WERI-Rb-1 (cell line): ENCODE measurements around the gene CLRN3.

Experiments used
- DNase-seq: peaks from one replicate; pipeline ENCODE4 v3.0.0-alpha.2; 2020
- H3K27ac ChIP-seq: fragments of 250-450 bp; sonication (Bioruptor Pico); 2 replicates; pipeline ENCODE4 v1.5.1; 2020; ENCODE audit warnings: mild to moderate bottlenecking, moderate library complexity
- H3K27me3 ChIP-seq: fragments of 250-450 bp; sonication (Bioruptor Pico); 2 replicates; pipeline ENCODE4 v1.5.1; 2021; ENCODE audit warnings: mild to moderate bottlenecking, low read depth, moderate library complexity; ENCODE audit not compliant: insufficient read depth, severe bottlenecking
- H3K36me3 ChIP-seq: fragments of 250-450 bp; sonication (Bioruptor Pico); 2 replicates; pipeline ENCODE4 v1.5.1; 2020; ENCODE audit warnings: mild to moderate bottlenecking, moderate library complexity
- H3K4me3 ChIP-seq: 2 replicates; pipeline ENCODE4 v1.5.1; 2011; ENCODE audit warnings: low read depth, mild to moderate bottlenecking, control low read depth, low read length
- H3K9me3 ChIP-seq: fragments of 250-450 bp; sonication (Bioruptor Pico); 2 replicates; pipeline ENCODE4 v1.5.1; 2021; ENCODE audit warnings: mild to moderate bottlenecking, moderate library complexity; ENCODE audit not compliant: severe bottlenecking
- TF ChIP-seq, protein P1 (sequence below): IDR thresholded peaks from 2 replicates; pipeline ENCODE4 v1.5.1; 2011; ENCODE audit warnings: low read depth, mild to moderate bottlenecking, control low read depth, inconsistent platforms, low read length

Gene CLRN3

DNA sequence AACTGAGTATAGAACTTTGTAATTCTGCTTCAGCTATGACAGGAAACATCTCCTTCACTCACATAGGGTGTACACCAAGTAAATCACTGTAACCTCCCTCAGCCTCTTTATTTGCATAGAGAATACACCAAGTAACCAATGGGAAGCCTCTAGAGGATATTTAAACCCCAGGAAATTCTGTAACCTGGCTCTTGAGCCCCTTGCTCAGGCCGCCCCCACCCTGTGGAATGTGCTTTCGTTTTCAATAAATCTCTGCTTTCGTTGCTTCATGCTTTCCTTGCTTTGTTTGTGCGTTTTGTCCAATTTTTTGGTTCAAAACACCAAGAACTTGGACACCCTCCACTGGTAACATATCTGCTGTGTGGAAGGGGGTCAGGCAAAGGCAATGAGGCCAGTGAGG, 60.2 kb downstream of the CLRN3 start:
- Histone ChIP-seq H3K9me3 (no peaks in the 10 kb centered on the region), H3K36me3 (no peaks in the 10 kb centered on the region), H3K27ac (no peak overlapping the region), H3K4me3 (no peak overlapping the region), H3K27me3 (peaks cover 26% of the 10 kb centered on the region)
- no peak for DNase-seq
- TF ChIP-seq, protein P1, sequence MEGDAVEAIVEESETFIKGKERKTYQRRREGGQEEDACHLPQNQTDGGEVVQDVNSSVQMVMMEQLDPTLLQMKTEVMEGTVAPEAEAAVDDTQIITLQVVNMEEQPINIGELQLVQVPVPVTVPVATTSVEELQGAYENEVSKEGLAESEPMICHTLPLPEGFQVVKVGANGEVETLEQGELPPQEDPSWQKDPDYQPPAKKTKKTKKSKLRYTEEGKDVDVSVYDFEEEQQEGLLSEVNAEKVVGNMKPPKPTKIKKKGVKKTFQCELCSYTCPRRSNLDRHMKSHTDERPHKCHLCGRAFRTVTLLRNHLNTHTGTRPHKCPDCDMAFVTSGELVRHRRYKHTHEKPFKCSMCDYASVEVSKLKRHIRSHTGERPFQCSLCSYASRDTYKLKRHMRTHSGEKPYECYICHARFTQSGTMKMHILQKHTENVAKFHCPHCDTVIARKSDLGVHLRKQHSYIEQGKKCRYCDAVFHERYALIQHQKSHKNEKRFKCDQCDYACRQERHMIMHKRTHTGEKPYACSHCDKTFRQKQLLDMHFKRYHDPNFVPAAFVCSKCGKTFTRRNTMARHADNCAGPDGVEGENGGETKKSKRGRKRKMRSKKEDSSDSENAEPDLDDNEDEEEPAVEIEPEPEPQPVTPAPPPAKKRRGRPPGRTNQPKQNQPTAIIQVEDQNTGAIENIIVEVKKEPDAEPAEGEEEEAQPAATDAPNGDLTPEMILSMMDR = no peak

DNA sequence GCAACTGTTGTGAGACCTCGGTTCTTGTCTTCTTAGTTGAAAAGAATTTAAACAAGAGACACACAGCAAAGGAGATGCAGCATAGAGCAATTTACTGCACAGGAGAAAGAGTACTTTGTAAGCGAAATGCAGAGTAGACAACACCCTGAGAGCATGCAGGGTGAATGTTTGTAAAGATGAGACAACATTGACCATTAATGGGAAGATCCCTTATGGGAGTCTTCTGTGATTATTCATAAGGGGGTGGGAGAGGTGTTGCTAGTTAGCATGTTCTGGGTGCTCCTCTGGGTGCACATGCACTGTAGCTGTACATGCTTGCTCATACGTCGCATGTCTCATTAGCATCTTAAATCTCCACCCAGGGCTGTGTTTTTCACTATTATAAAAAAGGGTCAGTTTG, 62.3 kb downstream of the CLRN3 start:
- no peaks in the 10 kb centered on the region for H3K36me3 ChIP-seq
- no peak for DNase-seq
- TF ChIP-seq, protein P1 = no peak
- H3K27me3 ChIP-seq = peaks cover 19% of the 10 kb centered on the region
- no peak overlapping the region for H3K4me3 ChIP-seq
- H3K27ac ChIP-seq = no peak overlapping the region
- no peaks in the 10 kb centered on the region for H3K9me3 ChIP-seq
